ENCODE results near the gene CHRNA4.

Gene CHRNA4

GRCh38 chr20:63363013-63363957, 2.1 kb upstream of the CHRNA4 start:
- no peak for DNase-seq (ENCODE audit: low read depth)

- no peak for DNase-seq (ENCODE audit: low read depth)
These were observed 1.4 kb upstream of the CHRNA4 start for GRCh38 chr20:63362436-63363009.

- no peak for DNase-seq (ENCODE audit: low read depth)
These were observed 628 bp upstream of the CHRNA4 start for GRCh38 chr20:63361519-63362435.

GRCh38 chr20:63359937-63360849, 956 bp downstream of the CHRNA4 start:
- DNase-seq (ENCODE audit: low read depth): no peak

- no peak for DNase-seq (ENCODE audit: low read depth)
These were observed 1.8 kb downstream of the CHRNA4 start for GRCh38 chr20:63359164-63359934.

- no peak for DNase-seq (ENCODE audit: low read depth)
These were observed 2.9 kb downstream of the CHRNA4 start for GRCh38 chr20:63357921-63358905.

GRCh38 chr20:63356931-63357879, 3.9 kb downstream of the CHRNA4 start:
- no peak for DNase-seq (ENCODE audit: low read depth)

- DNase-seq (ENCODE audit: low read depth): no peak
These were observed 4.6 kb downstream of the CHRNA4 start for GRCh38 chr20:63356511-63356910.

- DNase-seq (ENCODE audit: low read depth): no peak
These were observed 5.3 kb downstream of the CHRNA4 start for GRCh38 chr20:63355781-63356295.

GRCh38 chr20:63354636-63355350, 6.4 kb downstream of the CHRNA4 start:
- no peak for DNase-seq (ENCODE audit: low read depth)

GRCh38 chr20:63352811-63353221, 8.3 kb downstream of the CHRNA4 start:
- DNase-seq (ENCODE audit: low read depth): no peak

- DNase-seq (ENCODE audit: low read depth): no peak
These were observed 9.1 kb downstream of the CHRNA4 start for GRCh38 chr20:63351811-63352591.

- no peak for DNase-seq (ENCODE audit: low read depth)
These were observed 9.8 kb downstream of the CHRNA4 start for GRCh38 chr20:63351326-63351700.

GRCh38 chr20:63350597-63351325, 10.4 kb downstream of the CHRNA4 start:
- no peak for DNase-seq (ENCODE audit: low read depth)

GRCh38 chr20:63350196-63350595, 11.0 kb downstream of the CHRNA4 start:
- DNase-seq (ENCODE audit: low read depth): no peak

GRCh38 chr20:63349516-63349895, 11.6 kb downstream of the CHRNA4 start:
- no peak for DNase-seq (ENCODE audit: low read depth)

Measured in T-helper 22 cell (primary cell).